H9 (cell line): ENCODE data around the gene NRXN3. TPM values are rescaled to one million over a fixed set of nuclear protein-coding genes. Genes with fewer than 3 reads are reported as not detected.

Experiments
- DNase-seq: peaks from one replicate; pipeline ENCODE4 v3.0.0-alpha.2; 2017
- H2AFZ ChIP-seq: one replicate; pipeline ENCODE4 v1.6.1; 2013; ENCODE audit warnings: mild to moderate bottlenecking, low read length, control low read depth, moderate library complexity
- H2AK5ac ChIP-seq: 2 replicates; pipeline ENCODE4 v1.6.1; 2013; ENCODE audit warnings: low read length, control low read depth, mixed read lengths; ENCODE audit not compliant: insufficient read length
- H2BK120ac ChIP-seq: one replicate; pipeline ENCODE4 v1.6.1; 2013; ENCODE audit warnings: low read depth, mild to moderate bottlenecking, low read length, control low read depth, inconsistent platforms; ENCODE audit not compliant: poor library complexity, severe bottlenecking
- H2BK12ac ChIP-seq: 2 replicates; pipeline ENCODE4 v1.6.1; 2013; ENCODE audit warnings: low read length, control low read depth, mixed read lengths, low read depth; ENCODE audit not compliant: insufficient read length
- H2BK15ac ChIP-seq: 2 replicates; pipeline ENCODE4 v1.6.1; 2013; ENCODE audit warnings: low read depth, low read length, control low read depth
- H2BK20ac ChIP-seq: one replicate; pipeline ENCODE4 v1.6.1; 2013; ENCODE audit warnings: low read depth, mild to moderate bottlenecking, low read length, control low read depth, inconsistent platforms; ENCODE audit not compliant: poor library complexity, severe bottlenecking
- H2BK5ac ChIP-seq: 2 replicates; pipeline ENCODE4 v1.6.1; 2013; ENCODE audit warnings: low read length, control low read depth, mixed read lengths; ENCODE audit not compliant: insufficient read length
- H3K14ac ChIP-seq: 2 replicates; pipeline ENCODE4 v1.6.1; 2013; ENCODE audit warnings: low read length, control low read depth; ENCODE audit not compliant: insufficient read depth
- H3K18ac ChIP-seq: 2 replicates; pipeline ENCODE4 v1.6.1; 2013; ENCODE audit warnings: low read depth, mild to moderate bottlenecking, mixed read lengths, low read length, control low read depth; ENCODE audit not compliant: insufficient read length
- H3K23ac ChIP-seq: 2 replicates; pipeline ENCODE4 v1.6.1; 2013; ENCODE audit warnings: low read length, control low read depth, mixed read lengths, low read depth; ENCODE audit not compliant: insufficient read length
- H3K23me2 ChIP-seq: 2 replicates; pipeline ENCODE4 v1.6.1; 2013; ENCODE audit warnings: low read depth, mild to moderate bottlenecking, mixed read lengths, low read length, control low read depth; ENCODE audit not compliant: insufficient read length, poor library complexity, severe bottlenecking
- H3K27ac ChIP-seq: 2 replicates; pipeline ENCODE4 v1.5.1; 2013; ENCODE audit warnings: low read length, control low read depth, mixed read lengths, low read depth; ENCODE audit not compliant: insufficient read length
- H3K27me3 ChIP-seq: 2 replicates; pipeline ENCODE4 v1.6.1; 2013; ENCODE audit warnings: low read length, control low read depth, inconsistent platforms; ENCODE audit not compliant: insufficient read depth
- H3K4ac ChIP-seq: 2 replicates; pipeline ENCODE4 v1.6.1; 2013; ENCODE audit warnings: low read depth, mild to moderate bottlenecking, control low read depth, inconsistent platforms, low read length, moderate library complexity
- H3K4me1 ChIP-seq: 2 replicates; pipeline ENCODE4 v1.6.1; 2013; ENCODE audit warnings: low read length, control low read depth, inconsistent platforms; ENCODE audit not compliant: insufficient read depth
- H3K4me2 ChIP-seq: 2 replicates; pipeline ENCODE4 v1.6.1; 2013; ENCODE audit warnings: low read length, control low read depth, mixed read lengths; ENCODE audit not compliant: insufficient read length, insufficient read depth
- H3K56ac ChIP-seq: 2 replicates; pipeline ENCODE4 v1.6.1; 2013; ENCODE audit warnings: low read depth, mild to moderate bottlenecking, mixed read lengths, low read length, control low read depth; ENCODE audit not compliant: insufficient read length
- H3K79me1 ChIP-seq: 2 replicates; pipeline ENCODE4 v1.6.1; 2013; ENCODE audit warnings: low read depth, mild to moderate bottlenecking, moderate library complexity, low read length, control low read depth, inconsistent platforms; ENCODE audit not compliant: insufficient read depth, poor library complexity, severe bottlenecking
- H3K79me2 ChIP-seq: 2 replicates; pipeline ENCODE4 v1.6.1; 2013; ENCODE audit warnings: low read length, control low read depth, inconsistent platforms; ENCODE audit not compliant: insufficient read depth
- H3K9ac ChIP-seq: 2 replicates; pipeline ENCODE4 v1.6.1; 2013; ENCODE audit warnings: low read length, control low read depth, mixed read lengths; ENCODE audit not compliant: insufficient read length; ENCODE audit errors: extremely low read depth
- H3K9me3 ChIP-seq: one replicate; pipeline ENCODE4 v1.6.1; 2013; ENCODE audit warnings: low read depth, low read length, inconsistent platforms; ENCODE audit not compliant: control insufficient read depth
- H3T11ph ChIP-seq: one replicate; pipeline ENCODE4 v1.6.1; 2013; ENCODE audit warnings: mild to moderate bottlenecking, low read length, control low read depth, inconsistent platforms
- H4K20me1 ChIP-seq: one replicate; pipeline ENCODE4 v1.6.1; 2013; ENCODE audit not compliant: control insufficient read depth, insufficient read length, insufficient read depth
- H4K5ac ChIP-seq: 2 replicates; pipeline ENCODE4 v1.6.1; 2013; ENCODE audit warnings: low read depth, mild to moderate bottlenecking, mixed read lengths, low read length, control low read depth; ENCODE audit not compliant: insufficient read length
- H4K8ac ChIP-seq: replicated peaks from 2 replicates; pipeline ENCODE4 v1.6.1; 2013; ENCODE audit warnings: low read length, control low read depth, mixed read lengths, low read depth; ENCODE audit not compliant: insufficient read length
- H4K91ac ChIP-seq: 2 replicates; pipeline ENCODE4 v1.6.1; 2013; ENCODE audit warnings: low read depth, mild to moderate bottlenecking, moderate library complexity, mixed read lengths, low read length, control low read depth; ENCODE audit not compliant: insufficient read length
- H3K27ac Mint-ChIP-seq, 3 experiments: 2 replicates in 2 of 3; 3 replicates in 1 of 3; pipeline ENCODE4 v1.8.0; 2020 to 2021; ENCODE audit warnings: mixed read lengths in 3 of 3, mild to moderate bottlenecking in 1 of 3, moderate library complexity in 1 of 3
- H3K27me3 Mint-ChIP-seq: 2 replicates; pipeline ENCODE4 v1.8.0; 2021; ENCODE audit warnings: low read depth, mild to moderate bottlenecking, moderate library complexity, mixed read lengths
- H3K36me3 Mint-ChIP-seq, 3 experiments: 2 replicates in 2 of 3; 3 replicates in 1 of 3; pipeline ENCODE4 v1.8.0; 2020 to 2021; ENCODE audit warnings: low read depth in 3 of 3, mixed read lengths in 3 of 3; ENCODE audit not compliant: insufficient read depth in 1 of 3
- H3K4me1 Mint-ChIP-seq, 2 experiments: 2 replicates each; pipeline ENCODE4 v1.8.0; 2020; ENCODE audit warnings: mixed read lengths in 2 of 2
- H3K4me3 Mint-ChIP-seq, 2 experiments: 2 replicates in 1 of 2; 3 replicates in 1 of 2; pipeline ENCODE4 v1.8.0; 2020 to 2021; ENCODE audit warnings: mild to moderate bottlenecking in 2 of 2, mixed read lengths in 2 of 2, moderate library complexity in 1 of 2
- H3K9me3 Mint-ChIP-seq, 2 experiments: 2 replicates in 1 of 2; 3 replicates in 1 of 2; pipeline ENCODE4 v1.8.0; 2020; ENCODE audit warnings: mild to moderate bottlenecking in 2 of 2, mixed read lengths in 2 of 2, moderate library complexity in 1 of 2
- WGBS: extraction: QIAGEN DNeasy Blood & Tissue Kit; methylation state at CpG from one replicate; pipeline ENCODE4 v1.1.7; 2013; ENCODE audit warnings: missing lambda C conversion rate, low lambda C conversion rate, mixed read lengths; ENCODE audit not compliant: insufficient read length; ENCODE audit errors: extremely low coverage; 5-methylcytosine and 5-hydroxymethylcytosine counted together
- total RNA-seq: library from RNA; stranded (reverse); gene quantifications from 2 replicates; pipeline ENCODE4 v1.2.1, GENCODE V29; 2021
- TF ChIP-seq, protein P1 (sequence below): fragments of 200-600 bp; sonication (generic); conservative IDR thresholded peaks from 3 replicates; pipeline ENCODE4 v1.8.0; 2021; ENCODE audit warnings: antibody characterized with exemption, mild to moderate bottlenecking

Gene NRXN3
- total RNA-seq, 1 experiment from 2014 or later: 1.8 TPM

DNA sequence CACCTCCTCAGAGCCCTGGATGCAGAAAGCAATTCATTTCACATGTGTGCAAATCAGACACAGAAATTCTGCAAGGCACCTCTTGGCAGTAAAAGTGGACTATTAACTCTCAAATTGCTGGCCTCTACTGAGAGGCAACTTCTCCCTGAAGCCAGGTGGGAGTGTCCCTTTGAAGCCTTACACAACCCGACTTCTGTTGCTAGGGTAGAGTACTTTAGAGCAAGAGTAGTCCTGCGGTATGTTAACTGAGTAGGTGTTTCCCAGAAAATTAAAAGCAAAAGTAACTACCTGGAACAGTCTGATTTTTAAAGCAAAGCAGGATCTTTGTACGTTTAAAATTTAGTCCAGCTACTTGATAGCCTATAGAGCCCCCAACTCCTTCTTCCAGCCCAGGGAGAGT, 1557.7 kb downstream of the NRXN3 start:
- no peak overlapping the region for H4K5ac ChIP-seq
- H3K9me3 ChIP-seq: no peaks in the 10 kb centered on the region
- H2BK12ac ChIP-seq: no peak overlapping the region
- no peaks in the 10 kb centered on the region for H3K9me3 Mint-ChIP-seq
- TF ChIP-seq, protein P1, sequence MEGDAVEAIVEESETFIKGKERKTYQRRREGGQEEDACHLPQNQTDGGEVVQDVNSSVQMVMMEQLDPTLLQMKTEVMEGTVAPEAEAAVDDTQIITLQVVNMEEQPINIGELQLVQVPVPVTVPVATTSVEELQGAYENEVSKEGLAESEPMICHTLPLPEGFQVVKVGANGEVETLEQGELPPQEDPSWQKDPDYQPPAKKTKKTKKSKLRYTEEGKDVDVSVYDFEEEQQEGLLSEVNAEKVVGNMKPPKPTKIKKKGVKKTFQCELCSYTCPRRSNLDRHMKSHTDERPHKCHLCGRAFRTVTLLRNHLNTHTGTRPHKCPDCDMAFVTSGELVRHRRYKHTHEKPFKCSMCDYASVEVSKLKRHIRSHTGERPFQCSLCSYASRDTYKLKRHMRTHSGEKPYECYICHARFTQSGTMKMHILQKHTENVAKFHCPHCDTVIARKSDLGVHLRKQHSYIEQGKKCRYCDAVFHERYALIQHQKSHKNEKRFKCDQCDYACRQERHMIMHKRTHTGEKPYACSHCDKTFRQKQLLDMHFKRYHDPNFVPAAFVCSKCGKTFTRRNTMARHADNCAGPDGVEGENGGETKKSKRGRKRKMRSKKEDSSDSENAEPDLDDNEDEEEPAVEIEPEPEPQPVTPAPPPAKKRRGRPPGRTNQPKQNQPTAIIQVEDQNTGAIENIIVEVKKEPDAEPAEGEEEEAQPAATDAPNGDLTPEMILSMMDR: no peak
- H2BK5ac ChIP-seq: no peak overlapping the region
- H3K4me1 Mint-ChIP-seq: peaks cover 0 to 6% of the 10 kb centered on the region in 2 experiments; a peak in 1 of 4 replicates
- H4K8ac ChIP-seq: no peak overlapping the region
- H2BK120ac ChIP-seq: no peak overlapping the region
- H2BK15ac ChIP-seq: no peak overlapping the region
- no peaks in the 10 kb centered on the region for H3K36me3 Mint-ChIP-seq
- H2BK20ac ChIP-seq: no peak overlapping the region
- H3K27ac ChIP-seq: no peak overlapping the region
- H3K56ac ChIP-seq: no peak overlapping the region
- H3K79me2 ChIP-seq: no peaks in the 10 kb centered on the region
- H3K9ac ChIP-seq: no peak overlapping the region
- H3K79me1 ChIP-seq: no peaks in the 10 kb centered on the region
- H3T11ph ChIP-seq: no peak overlapping the region
- H3K23ac ChIP-seq: no peak overlapping the region
- H3K4me3 Mint-ChIP-seq: no peak overlapping the region
- no peaks in the 10 kb centered on the region for H3K27me3 ChIP-seq
- H3K14ac ChIP-seq: no peak overlapping the region
- no peak overlapping the region for H2AK5ac ChIP-seq
- no peak overlapping the region for H3K4ac ChIP-seq
- WGBS: no CpG with 5 or more reads among the region's 3 CpGs
- H4K20me1 ChIP-seq: no peaks in the 10 kb centered on the region
- H3K27ac Mint-ChIP-seq: no peak overlapping the region
- H3K23me2 ChIP-seq: no peaks in the 10 kb centered on the region
- no peaks in the 10 kb centered on the region for H3K27me3 Mint-ChIP-seq
- H2AFZ ChIP-seq: no peak overlapping the region
- no peaks in the 10 kb centered on the region; the same call in 1 of the 2 replicates for H3K4me1 ChIP-seq
- H3K18ac ChIP-seq: no peak overlapping the region
- no peak overlapping the region for H4K91ac ChIP-seq
- H3K4me2 ChIP-seq: no peak overlapping the region
- no peak for DNase-seq
